ENCODE results near the gene DNAJC9.

DNA sequence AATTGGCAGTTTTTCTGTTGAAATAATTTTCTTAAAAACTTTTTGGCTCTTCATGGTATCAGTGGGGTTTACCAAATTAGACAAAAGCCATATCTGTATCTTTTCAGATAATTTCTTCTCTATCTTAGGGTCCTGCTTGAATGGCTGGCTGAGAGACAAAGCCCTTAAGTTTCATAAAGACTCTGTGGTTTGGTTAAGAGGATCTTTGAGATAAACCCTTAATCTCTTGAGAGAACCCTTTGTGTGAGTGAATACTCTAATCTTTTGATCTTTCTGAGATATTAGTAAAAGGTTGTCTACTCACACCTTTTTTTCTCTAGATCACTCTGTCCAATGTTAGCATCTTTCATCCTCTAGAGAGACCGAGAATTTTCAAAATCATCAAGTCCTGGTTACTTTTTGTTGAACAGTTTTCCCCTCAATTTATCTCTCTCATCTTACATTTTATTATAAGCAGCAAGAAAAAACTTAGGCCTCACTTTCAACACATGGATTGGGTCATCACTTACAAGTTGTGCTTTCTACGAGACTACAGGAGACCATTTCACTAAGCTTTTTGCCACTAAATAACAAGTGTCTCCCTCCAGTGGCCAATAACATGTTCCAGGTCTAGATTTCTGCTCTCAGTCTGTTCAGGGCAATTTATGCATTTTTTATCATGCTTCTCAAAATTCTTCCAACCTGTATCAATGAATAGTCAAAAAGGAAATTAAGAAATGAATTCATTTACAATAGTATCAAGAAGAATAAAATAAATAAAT, 28.4 kb downstream of the DNAJC9 start:
- TF ChIP-seq, protein P1, sequence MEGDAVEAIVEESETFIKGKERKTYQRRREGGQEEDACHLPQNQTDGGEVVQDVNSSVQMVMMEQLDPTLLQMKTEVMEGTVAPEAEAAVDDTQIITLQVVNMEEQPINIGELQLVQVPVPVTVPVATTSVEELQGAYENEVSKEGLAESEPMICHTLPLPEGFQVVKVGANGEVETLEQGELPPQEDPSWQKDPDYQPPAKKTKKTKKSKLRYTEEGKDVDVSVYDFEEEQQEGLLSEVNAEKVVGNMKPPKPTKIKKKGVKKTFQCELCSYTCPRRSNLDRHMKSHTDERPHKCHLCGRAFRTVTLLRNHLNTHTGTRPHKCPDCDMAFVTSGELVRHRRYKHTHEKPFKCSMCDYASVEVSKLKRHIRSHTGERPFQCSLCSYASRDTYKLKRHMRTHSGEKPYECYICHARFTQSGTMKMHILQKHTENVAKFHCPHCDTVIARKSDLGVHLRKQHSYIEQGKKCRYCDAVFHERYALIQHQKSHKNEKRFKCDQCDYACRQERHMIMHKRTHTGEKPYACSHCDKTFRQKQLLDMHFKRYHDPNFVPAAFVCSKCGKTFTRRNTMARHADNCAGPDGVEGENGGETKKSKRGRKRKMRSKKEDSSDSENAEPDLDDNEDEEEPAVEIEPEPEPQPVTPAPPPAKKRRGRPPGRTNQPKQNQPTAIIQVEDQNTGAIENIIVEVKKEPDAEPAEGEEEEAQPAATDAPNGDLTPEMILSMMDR (IDR thresholded peaks at IDR 0.05) = peak in 1 of 6 experiments; percentile 24
- no peak for TF ChIP-seq POLR2A (IDR thresholded peaks at IDR 0.05)

Data from Peyer's patch (tissue), 4 donors.